NCI-H1092 (cell line): ENCODE data around the gene ARPC5.
A peak's percentile ranks its signal among the peaks of the same experiment; 100 is the strongest.
"Not testable (repeated sequence)": the region's sequence is repeated elsewhere in the genome, so short reads cannot be mapped to it uniquely, and the experiment has no call there.

Source experiments
- DNase-seq: peaks from one replicate; lab custom pipeline; 2025; lab: John Stamatoyannopoulos, UW

ARPC5 gene

GRCh38 chr1:183635606-183636333 is at the start of gene ARPC5:
ARPC5 (minus strand) TSS chr1:183635783; CDS start chr1:183635659, 124 bp downstream.
- DNase-seq = peak; percentile 98

GRCh38 chr1:183685112-183685713 is 49.6 kb upstream of the ARPC5 start:
- DNase-seq = no peak

GRCh38 chr1:183679363-183679762 is 43.8 kb upstream of the ARPC5 start:
- not testable (repeated sequence) for DNase-seq

DNA sequence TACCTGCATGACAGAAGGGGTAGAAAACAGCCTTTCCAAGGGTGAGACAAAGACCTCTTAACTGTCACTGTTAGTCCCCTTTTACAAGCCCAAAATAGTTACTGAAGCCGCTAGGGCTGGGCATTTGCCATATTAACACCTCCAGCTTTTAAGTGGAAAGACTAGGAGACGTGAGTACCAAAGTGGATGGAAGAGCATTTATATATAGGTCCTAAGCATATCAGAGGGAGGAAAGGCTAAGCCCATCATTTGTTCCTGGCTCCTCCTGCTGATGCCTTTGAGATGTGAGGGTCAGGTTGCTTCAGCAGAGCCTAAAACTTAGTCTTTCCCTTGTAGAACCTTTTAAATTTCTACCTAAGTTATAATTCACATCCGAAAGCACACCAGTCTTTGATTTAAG is 43.2 kb upstream of the ARPC5 start:
- no peak for DNase-seq

DNA sequence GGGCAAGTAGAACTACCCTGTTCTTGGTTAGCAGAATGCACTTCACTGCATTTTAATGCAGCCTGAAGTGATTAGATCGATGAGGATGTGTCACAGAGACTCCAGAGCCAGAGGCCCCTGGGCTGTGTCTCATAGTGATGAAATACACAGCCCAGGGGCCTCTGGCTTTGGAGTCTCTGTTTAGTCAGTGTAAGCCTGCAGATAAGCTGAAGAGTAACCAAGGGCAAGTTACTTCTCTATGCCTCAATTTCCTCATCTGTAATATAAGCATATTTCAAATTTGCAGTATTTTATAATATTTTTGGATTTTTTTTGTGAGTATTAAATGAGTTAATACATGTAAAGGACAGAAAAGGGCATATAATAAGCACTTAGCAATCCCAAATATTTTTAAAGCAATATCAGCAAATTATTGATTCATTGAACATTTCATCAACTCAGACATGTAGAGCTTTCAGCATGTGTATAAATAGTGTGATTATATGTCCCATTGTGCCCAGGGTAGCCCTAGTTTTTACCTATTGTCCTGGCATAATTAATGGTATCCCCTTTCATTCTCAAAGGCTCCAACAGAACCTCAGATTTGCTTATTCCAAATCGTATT is 41.1 kb upstream of the ARPC5 start:
- DNase-seq = no peak

DNA sequence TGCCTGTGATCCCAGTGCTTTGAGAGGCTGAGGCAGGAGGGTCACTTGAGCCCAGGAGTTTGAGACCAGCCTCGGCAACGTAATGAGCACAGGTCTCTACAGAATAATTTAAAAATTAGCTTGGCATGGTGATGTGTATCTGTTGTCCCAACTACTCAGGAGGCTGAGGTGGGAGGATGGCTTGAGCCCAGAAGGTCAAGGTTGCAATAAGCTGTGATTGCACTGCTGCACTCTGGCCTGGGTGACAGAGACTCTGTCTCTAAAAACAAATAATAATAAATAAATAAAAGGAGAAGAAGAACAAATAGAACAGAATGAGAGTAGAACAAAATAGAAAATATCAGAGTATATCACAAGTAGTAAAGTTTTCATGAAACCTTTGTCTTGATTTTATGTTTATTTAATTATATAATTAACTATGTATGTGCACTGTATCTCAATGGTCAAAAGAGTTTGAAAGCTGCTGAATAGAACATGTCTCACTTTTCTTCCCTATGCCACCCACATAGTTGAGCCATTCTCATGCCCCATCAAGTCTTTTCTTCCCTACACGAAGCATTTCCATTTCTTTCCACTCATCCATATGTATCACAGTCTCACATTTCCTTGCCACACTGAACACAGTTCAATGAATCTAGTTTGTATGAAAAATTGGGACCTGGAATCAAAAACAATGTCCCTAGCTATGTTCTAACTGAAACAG is 40.5 kb upstream of the ARPC5 start:
- DNase-seq = no peak

DNA sequence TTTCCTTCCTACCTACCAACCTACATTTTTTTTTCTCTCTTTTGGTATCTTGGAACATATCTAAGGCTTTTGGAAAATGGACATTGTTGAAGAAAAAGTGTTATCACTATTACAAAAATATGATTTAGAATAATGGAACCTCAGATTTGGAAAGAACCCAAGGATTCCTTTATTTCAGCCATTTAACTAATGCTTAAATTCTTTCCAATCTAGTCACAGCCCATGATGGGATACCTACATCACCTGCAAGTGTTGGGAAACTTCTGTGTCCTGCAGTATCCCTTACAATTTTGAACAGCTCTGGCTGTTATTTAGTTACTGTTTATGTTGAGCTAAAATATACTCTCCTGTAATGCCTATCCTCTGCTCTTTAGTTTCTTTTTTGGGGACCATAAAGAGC is 39.8 kb upstream of the ARPC5 start:
- no peak for DNase-seq

GRCh38 chr1:183674886-183675285 is 39.3 kb upstream of the ARPC5 start:
- no peak for DNase-seq

DNA sequence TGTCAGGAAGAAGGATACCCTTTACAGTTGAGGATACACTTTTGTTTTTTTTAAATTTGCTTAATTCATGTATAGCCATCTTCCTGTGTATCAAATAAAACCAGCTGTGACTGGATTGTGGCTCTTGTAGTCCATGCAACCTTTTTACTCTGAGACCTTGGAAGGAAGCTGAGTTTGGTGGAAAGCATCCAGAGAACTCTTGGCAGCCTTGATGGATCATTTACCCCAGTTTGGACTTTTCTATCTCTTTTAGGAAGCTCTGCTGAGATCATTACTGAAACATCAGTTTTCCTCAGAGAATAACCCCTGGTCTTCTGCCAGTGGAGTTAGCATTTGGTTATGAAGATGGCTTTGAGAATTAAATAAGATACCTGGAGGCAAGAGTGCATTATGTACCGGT is 38.8 kb upstream of the ARPC5 start:
- no peak for DNase-seq

- no peak for DNase-seq
Measured at GRCh38 chr1:183673605-183674323, 38.2 kb upstream of the ARPC5 start.

DNA sequence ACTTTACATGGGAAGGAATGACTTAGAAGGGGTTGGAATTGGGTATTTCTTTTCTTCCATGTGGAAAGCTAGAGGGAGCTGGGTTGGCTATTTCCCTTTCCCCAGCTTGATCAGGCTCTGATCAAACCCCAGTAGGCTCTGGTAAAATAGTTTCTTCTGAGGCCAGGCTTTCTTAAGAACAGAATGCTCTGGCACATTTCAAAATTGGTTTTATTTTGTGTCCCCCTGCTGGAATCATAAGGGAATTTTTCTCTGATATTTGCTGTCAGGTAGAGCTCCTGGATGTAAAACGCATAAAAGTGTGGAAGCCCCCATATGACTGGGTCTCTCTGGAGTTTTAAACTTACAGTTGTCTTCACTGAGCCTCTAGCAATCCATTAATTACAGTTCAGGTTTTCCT is 34.6 kb upstream of the ARPC5 start:
- DNase-seq = no peak

DNA sequence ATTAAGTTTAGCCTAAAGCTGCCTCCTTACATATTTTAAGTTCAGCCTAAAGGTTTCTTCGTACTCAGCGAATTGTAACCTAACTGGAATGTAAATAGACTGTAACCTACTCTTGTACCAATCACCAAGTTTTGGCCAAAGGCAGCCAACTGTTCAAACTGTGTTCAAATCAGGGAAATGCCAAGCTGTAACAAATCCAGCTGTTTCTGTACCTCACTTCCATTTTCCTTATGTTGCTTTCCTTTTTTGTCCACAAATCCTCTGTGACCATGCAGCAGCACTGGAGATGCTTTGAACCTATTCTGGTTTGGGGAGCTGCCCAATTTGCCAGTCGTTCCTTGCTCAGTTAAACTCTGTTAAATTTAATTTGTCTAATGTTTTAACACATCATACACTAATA is 20.8 kb upstream of the ARPC5 start:
- DNase-seq = no peak

DNA sequence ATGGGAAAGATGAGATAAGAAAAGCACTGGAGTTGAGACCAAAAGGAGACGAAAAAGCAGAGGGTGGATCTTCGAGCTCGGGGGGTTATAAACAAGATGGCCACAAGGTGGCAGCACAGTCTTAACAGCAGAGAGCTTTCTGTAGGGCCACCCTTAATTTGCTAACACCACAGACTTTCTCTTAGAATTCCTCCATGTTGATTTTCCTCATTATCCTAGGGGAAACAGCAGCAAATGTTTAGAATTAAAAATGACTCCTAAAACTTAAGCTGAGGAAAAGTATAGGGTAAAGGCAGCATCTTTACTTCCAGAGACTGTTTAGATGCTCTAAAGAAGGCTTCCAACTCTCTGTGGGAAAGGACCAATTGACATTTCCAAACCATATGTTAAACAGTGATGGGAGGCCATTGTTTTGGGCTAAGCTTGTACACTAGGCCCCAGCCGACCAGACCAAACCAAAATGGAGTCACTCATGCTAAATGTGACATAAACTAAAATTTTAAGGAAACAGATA is 20.0 kb upstream of the ARPC5 start:
- DNase-seq = peak; percentile 59

DNA sequence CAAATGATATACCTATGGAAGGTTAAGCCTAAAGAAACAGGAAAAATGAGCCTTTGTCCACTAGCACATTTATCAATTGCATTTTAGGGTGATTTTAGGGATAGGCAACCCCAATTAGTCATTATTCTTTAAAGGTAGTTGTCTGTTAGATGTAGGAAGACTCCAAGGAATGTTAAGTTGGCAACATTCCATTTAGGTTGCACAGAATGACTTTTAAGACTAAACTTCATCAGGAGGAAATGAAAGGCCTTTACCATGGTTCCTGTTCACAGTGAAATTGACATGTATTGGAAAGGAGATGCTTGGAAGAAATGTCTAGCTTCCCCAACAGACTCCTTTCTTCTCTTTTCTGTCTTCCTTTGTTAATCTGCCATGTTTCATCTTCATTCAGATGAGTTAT is 19.1 kb upstream of the ARPC5 start:
- no peak for DNase-seq

DNA sequence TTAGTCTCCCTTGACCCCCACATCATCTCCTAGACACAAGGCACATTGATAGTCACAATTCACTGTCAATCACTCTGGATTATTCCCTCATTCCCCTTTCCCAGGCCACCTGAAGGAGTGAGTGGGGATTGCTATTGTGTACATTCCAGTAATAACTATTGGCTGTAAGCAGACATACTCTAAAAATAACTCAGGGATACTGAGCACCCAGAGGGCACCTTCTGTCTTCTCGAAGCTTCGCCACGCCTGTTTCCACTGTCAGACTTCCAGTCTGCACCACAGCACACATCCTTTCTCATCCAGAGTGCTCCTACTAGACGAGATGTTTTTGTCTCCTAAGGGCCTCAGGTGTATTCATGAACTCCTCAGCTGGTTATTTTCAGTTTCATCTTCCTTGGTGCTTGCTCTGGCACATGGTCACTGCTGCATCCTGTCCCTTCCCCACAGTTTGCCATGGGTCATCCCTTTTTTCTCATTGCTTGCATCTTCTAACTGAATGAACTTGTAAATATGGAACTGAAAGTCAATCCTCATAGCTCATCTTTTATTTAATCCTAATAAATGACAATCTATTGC is 18.4 kb upstream of the ARPC5 start:
- DNase-seq = no peak

DNA sequence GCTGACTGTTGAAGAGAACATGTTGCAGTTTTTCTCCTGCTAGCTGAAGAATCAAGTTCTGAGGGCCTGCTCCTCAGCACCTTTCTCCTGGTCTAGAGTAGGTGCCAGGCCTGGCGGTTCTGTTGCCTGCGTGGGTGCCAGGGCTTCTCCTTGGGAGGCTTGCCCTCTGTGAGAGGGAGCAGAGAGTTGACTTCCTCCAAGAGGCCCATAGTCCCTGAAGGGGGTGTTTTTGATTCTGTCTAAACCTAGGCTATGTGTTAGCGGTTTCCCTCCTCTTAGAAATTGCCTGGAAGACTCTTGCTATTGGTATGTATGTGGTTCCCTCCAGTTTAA is 17.8 kb upstream of the ARPC5 start:
- DNase-seq = no peak

DNA sequence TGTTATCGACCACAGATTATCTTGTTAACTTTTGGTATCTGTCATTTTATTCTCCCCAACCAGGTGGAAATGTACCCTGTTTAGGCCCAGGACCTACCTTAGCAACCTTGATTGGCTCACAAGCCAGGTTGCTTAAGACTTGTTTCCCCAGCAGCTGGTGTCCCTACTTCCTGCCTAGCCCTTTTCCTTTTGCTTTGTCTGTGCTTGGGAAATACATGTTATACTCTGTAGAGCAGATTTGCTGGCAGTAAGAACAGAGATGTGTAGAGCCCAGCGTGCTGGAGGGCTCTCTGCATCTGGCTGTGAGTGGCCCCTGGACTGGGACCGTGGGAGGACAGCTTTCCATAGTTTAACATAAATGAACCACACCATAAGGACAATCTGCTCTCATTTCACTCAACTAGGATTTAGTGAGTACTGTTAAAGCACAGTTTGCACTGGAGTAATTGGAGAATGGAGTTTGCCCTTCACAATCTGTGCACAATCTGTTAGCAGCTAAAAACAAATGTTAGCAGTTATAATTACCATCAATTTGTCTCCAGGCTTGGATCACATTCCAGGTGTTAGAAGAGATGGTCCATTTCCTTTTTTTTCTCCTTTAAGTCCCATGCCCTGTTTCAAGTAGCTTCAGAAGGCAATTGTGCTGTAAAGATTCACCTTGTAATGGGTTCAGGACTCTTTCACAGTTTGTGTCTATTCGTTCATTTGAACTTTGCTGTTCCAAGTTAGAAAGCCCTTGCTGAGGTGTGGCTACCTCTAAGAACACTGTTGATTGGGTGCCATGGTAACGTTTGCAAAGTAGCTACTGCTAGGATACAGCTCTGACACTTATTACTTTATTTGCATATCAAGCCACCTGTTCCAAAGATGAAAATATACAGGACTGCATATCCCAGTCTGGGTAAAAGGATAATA is 17.2 kb upstream of the ARPC5 start, which contains the start of gene APOBEC4:
APOBEC4 (minus strand) TSS at position 770 of the 915 bp plus-strand sequence. CDS start 4,535 bp downstream, outside the sequence.
- DNase-seq = no peak

DNA sequence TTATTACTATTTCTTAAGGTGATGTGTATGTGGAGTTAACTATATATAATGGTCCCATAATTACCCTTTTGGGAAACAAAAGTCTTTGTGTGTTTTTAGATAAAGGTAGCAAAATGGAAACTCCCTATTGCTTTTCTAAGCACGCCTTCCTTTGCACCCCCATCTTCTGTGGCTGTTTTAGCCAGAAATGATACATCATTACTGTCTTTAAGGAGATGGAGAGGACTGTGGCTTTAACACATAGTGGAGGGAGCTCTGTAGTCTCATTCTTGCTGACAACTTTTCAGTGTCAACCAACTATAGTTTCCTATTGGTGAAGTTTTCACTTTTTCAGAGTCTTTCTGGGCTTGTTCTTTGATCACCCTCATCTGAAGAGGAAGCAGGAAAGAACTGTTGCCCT is 16.5 kb upstream of the ARPC5 start:
- no peak for DNase-seq

GRCh38 chr1:183651612-183652011 is 16.0 kb upstream of the ARPC5 start:
- no peak for DNase-seq

DNA sequence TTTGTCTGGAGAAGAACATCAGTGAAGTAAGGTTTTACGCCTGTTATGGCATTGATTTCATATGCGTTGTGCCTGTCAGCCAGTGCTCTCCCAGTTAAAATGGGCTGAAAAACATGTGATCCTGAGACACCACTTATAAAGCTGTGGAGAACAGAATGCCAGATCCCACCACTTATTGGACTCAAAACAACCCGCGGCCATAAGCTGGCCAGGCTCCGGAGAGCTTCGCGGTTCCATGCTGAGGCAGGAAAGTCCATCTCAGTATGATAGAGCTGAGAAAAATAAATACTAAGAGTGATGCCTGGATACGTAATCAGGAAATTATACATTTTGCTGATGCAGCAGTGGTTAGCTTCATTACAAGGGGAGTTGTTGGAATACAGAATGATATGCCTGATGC is 12.5 kb upstream of the ARPC5 start:
- no peak for DNase-seq

DNA sequence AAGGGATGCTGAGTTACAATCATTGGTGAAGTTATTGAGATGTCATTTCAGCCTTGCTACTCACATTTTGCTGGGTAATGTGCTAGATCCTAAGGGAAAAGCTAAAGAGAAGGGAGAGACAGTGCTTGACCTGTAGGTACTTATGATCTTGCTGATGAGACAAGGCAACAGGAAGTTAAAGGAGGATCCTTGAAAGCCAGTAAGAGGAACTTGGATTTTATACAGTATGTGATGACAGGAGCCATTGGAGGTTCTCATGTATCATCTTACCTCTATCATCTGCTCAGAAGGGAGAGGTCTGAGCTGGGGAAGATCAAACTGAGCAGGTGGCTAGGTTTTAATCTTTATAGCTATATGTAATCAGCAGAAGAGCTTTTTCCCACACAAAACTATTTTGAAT is 11.2 kb upstream of the ARPC5 start:
- DNase-seq = no peak
